IMR-90 (cell line): Measurements from ENCODE around the gene KLHL8. TPM values are rescaled to one million over a fixed set of nuclear protein-coding genes. Genes with fewer than 3 reads are reported as not detected.

Source experiments
- ATAC-seq: fragments of 200-7000 bp; cut with Tn5 transposase; 2 replicates; pipeline ENCODE4 v1.9.1; 2020; ENCODE audit warnings: low read depth, mild to moderate bottlenecking, moderate library complexity
- BruUV-seq: library from RNA; stranded (reverse); fragments of 400-500 nt; replicated peaks from 2 replicates; lab custom pipeline; 2021; lab: Mats Ljungman, UMichigan
- CTCF ChIA-PET: fragments of 300-600 bp; formaldehyde crosslinking; extraction: SDS; loops from one replicate; lab custom pipeline; 2021; ENCODE audit warnings: antibody characterized with exemption; lab: Yijun Ruan, JAX
- POLR2A ChIA-PET: fragments of 300-600 bp; sonication (Branson Sonifier 250); formaldehyde crosslinking; loops from one replicate; lab custom pipeline; 2022; ENCODE audit warnings: antibody characterized with exemption; ENCODE audit not compliant: unreplicated experiment; lab: Charles Lee
- DNase-seq: peaks from one replicate; pipeline ENCODE4 v3.0.0; 2013
- H2AFZ ChIP-seq: replicated peaks from 2 replicates; pipeline ENCODE3; 2013; ENCODE audit warnings: low read length, mild to moderate bottlenecking; ENCODE audit not compliant: poor library complexity
- H2AK5ac ChIP-seq: 2 replicates; pipeline ENCODE4 v1.6.1; 2013; ENCODE audit warnings: low read depth, low read length, inconsistent platforms
- H2AK9ac ChIP-seq: replicated peaks from 2 replicates; pipeline ENCODE3; 2013; ENCODE audit warnings: mild to moderate bottlenecking, low read depth, low read length, moderate library complexity; ENCODE audit not compliant: poor library complexity
- H2BK120ac ChIP-seq: 2 replicates; pipeline ENCODE4 v1.6.1; 2013; ENCODE audit warnings: low read depth, low read length, inconsistent platforms
- H2BK15ac ChIP-seq: 3 replicates; pipeline ENCODE4 v1.6.1; 2013; ENCODE audit warnings: low read depth, low read length, inconsistent platforms
- H2BK20ac ChIP-seq: 2 replicates; pipeline ENCODE4 v1.6.1; 2013; ENCODE audit warnings: low read depth, mild to moderate bottlenecking, inconsistent platforms, low read length, moderate library complexity
- H2BK5ac ChIP-seq: 2 replicates; pipeline ENCODE4 v1.6.1; 2013; ENCODE audit warnings: mild to moderate bottlenecking, low read depth, low read length, inconsistent platforms; ENCODE audit not compliant: poor library complexity, severe bottlenecking
- H3K14ac ChIP-seq: replicated peaks from 2 replicates; pipeline ENCODE4 v1.6.1; 2013; ENCODE audit warnings: low read depth, low read length, inconsistent platforms
- H3K18ac ChIP-seq: 2 replicates; pipeline ENCODE4 v1.6.1; 2013; ENCODE audit warnings: low read depth, low read length, control low read depth
- H3K23ac ChIP-seq: 2 replicates; pipeline ENCODE4 v1.6.1; 2013; ENCODE audit warnings: low read depth, low read length, inconsistent platforms
- H3K27ac ChIP-seq: 2 replicates; pipeline ENCODE4 v1.5.1; 2013; ENCODE audit warnings: mild to moderate bottlenecking, control low read depth, low read length; ENCODE audit not compliant: insufficient read depth
- H3K27me3 ChIP-seq: 2 replicates; pipeline ENCODE4 v1.6.1; 2013; ENCODE audit warnings: low read length; ENCODE audit not compliant: control insufficient read depth, insufficient read depth
- H3K36me3 ChIP-seq: 2 replicates; pipeline ENCODE4 v1.6.1; 2013; ENCODE audit warnings: low read length, mixed read lengths; ENCODE audit not compliant: control insufficient read depth, insufficient read depth
- H3K4ac ChIP-seq: 2 replicates; pipeline ENCODE4 v1.6.1; 2013; ENCODE audit warnings: low read depth, low read length, inconsistent platforms
- H3K4me1 ChIP-seq: 2 replicates; pipeline ENCODE4 v1.6.1; 2013; ENCODE audit warnings: low read length, mixed read lengths; ENCODE audit not compliant: control insufficient read depth, insufficient read depth
- H3K4me2 ChIP-seq: 2 replicates; pipeline ENCODE4 v1.6.1; 2013; ENCODE audit warnings: low read depth, mild to moderate bottlenecking, control low read depth, low read length, moderate library complexity
- H3K4me3 ChIP-seq: 2 replicates; pipeline ENCODE4 v1.5.1; 2013; ENCODE audit warnings: low read depth, mild to moderate bottlenecking, control low read depth, low read length, moderate library complexity; ENCODE audit not compliant: insufficient read depth
- H3K56ac ChIP-seq: 2 replicates; pipeline ENCODE4 v1.6.1; 2013; ENCODE audit warnings: low read length, inconsistent platforms; ENCODE audit not compliant: insufficient read depth; ENCODE audit errors: extremely low read depth
- H3K79me1 ChIP-seq, 2 experiments: 2 replicates each; pipeline ENCODE4 v1.6.1; 2013; ENCODE audit warnings: low read length in 2 of 2, inconsistent platforms in 1 of 2, low read depth in 1 of 2
- H3K9ac ChIP-seq: 2 replicates; pipeline ENCODE4 v1.6.1; 2013; ENCODE audit warnings: low read depth, low read length, control low read depth
- H3K9me1 ChIP-seq: 2 replicates; pipeline ENCODE4 v1.6.1; 2013; ENCODE audit warnings: low read length, inconsistent platforms; ENCODE audit not compliant: insufficient read depth
- H3K9me3 ChIP-seq: 2 replicates; pipeline ENCODE4 v1.6.1; 2013; ENCODE audit warnings: low read length; ENCODE audit not compliant: control insufficient read depth, insufficient read depth
- H4K20me1 ChIP-seq: 2 replicates; pipeline ENCODE4 v1.6.1; 2013; ENCODE audit warnings: low read length, inconsistent platforms; ENCODE audit not compliant: insufficient read depth
- H4K5ac ChIP-seq: 2 replicates; pipeline ENCODE4 v1.6.1; 2013; ENCODE audit warnings: mild to moderate bottlenecking, low read depth, low read length, control low read depth
- H4K8ac ChIP-seq, 2 experiments: 2 replicates each; pipeline ENCODE4 v1.6.1; 2013; ENCODE audit warnings: low read depth in 2 of 2, low read length in 2 of 2, control low read depth in 1 of 2, inconsistent platforms in 1 of 2
- H4K91ac ChIP-seq: 2 replicates; pipeline ENCODE4 v1.6.1; 2013; ENCODE audit warnings: low read depth, low read length, inconsistent platforms; ENCODE audit not compliant: insufficient read depth
- BHLHE40 ChIP-seq: fragments of 150-350 bp; IDR thresholded peaks from 2 replicates; pipeline ENCODE4 v1.6.1; 2016; ENCODE audit warnings: mild to moderate bottlenecking, low read depth, low read length
- CEBPB ChIP-seq: IDR thresholded peaks from 2 replicates; pipeline ENCODE4 v1.6.1; 2012; ENCODE audit warnings: low read depth, low read length, improper control_type of control experiment
- CTCF ChIP-seq: conservative IDR thresholded peaks from 2 replicates; pipeline ENCODE4 v1.5.1; 2012; ENCODE audit warnings: mild to moderate bottlenecking, low read depth, low read length, improper control_type of control experiment
- ELK1 ChIP-seq: fragments of 150-350 bp; IDR thresholded peaks from 2 replicates; pipeline ENCODE4 v1.6.1; 2016; ENCODE audit warnings: low read depth, mild to moderate bottlenecking, low read length, moderate library complexity, borderline replicate concordance
- FOS ChIP-seq: fragments of 150-350 bp; IDR thresholded peaks from 2 replicates; pipeline ENCODE4 v1.6.1; 2016; ENCODE audit warnings: low read depth, low read length
- MAZ ChIP-seq: IDR thresholded peaks from 2 replicates; pipeline ENCODE4 v1.6.1; 2012; ENCODE audit warnings: low read depth, mild to moderate bottlenecking, low read length, improper control_type of control experiment, moderate library complexity, borderline replicate concordance
- MXI1 ChIP-seq: IDR thresholded peaks from 2 replicates; pipeline ENCODE4 v1.6.1; 2012; ENCODE audit warnings: low read depth, mild to moderate bottlenecking, low read length, moderate library complexity, borderline replicate concordance
- NFE2L2 ChIP-seq: fragments of 150-350 bp; IDR thresholded peaks from 2 replicates; pipeline ENCODE4 v1.6.1; 2016; ENCODE audit warnings: low read depth, mild to moderate bottlenecking, low read length
- POLR2A ChIP-seq: IDR thresholded peaks from 2 replicates; pipeline ENCODE4 v1.6.1; 2012; ENCODE audit warnings: mild to moderate bottlenecking, low read depth, low read length
- RAD21 ChIP-seq: IDR thresholded peaks from 2 replicates; pipeline ENCODE4 v1.6.1; 2012; ENCODE audit warnings: low read length, improper control_type of control experiment
- RCOR1 ChIP-seq: IDR thresholded peaks from 2 replicates; pipeline ENCODE4 v1.6.1; 2012; ENCODE audit warnings: mild to moderate bottlenecking, low read length, improper control_type of control experiment; ENCODE audit not compliant: insufficient replicate concordance
- RFX5 ChIP-seq: IDR thresholded peaks from 2 replicates; pipeline ENCODE4 v1.8.0; 2012; ENCODE audit warnings: low read depth, mild to moderate bottlenecking, low read length, moderate library complexity
- SMC3 ChIP-seq: fragments of 150-350 bp; IDR thresholded peaks from 2 replicates; pipeline ENCODE4 v1.6.1; 2016; ENCODE audit warnings: low read depth, mild to moderate bottlenecking, antibody characterized with exemption, low read length, moderate library complexity
- USF2 ChIP-seq: fragments of 150-350 bp; IDR thresholded peaks from 2 replicates; pipeline ENCODE4 v1.6.1; 2017; ENCODE audit warnings: mild to moderate bottlenecking, antibody characterized with exemption, low read length, low read depth
- WGBS, 2 experiments: methylation state at CpG; one replicate each; pipeline versions ENCODE4 v1.1.5 to v1.1.7; 2013; ENCODE audit warnings: missing lambda C conversion rate in 2 of 2; ENCODE audit not compliant: insufficient read length in 1 of 2; ENCODE audit errors: extremely low coverage in 2 of 2; 5-methylcytosine and 5-hydroxymethylcytosine counted together
- dilution Hi-C: fragments of 300-500 bp; cut with HindIII; formaldehyde crosslinking; loops from one replicate; pipeline ENCODE4 v1.14.3; 2018; ENCODE audit warnings: low sequenced_read_pairs; ENCODE audit not compliant: unreplicated experiment
- in situ Hi-C: fragments of 300-500 bp; cut with MboI; formaldehyde crosslinking; loops from 3 replicates; pipeline ENCODE4 v1.14.3; 2019; ENCODE audit warnings: low sequenced_read_pairs, inconsistent platforms, mixed read lengths
- intact Hi-C: fragments of 100-400 bp; cut with micrococcal nuclease; formaldehyde crosslinking; loops from 2 replicates; pipeline ENCODE4 v1.10.0; 2022
- polyA plus RNA-seq, 3 experiments: library from polyadenylated mRNA; depleted of rRNA; stranded (reverse); fragments of >200 nt; gene quantifications; 2 replicates each; pipeline ENCODE4 v1.2.3, GENCODE V29; 2012; ENCODE audit warnings: low replicate concordance in 1 of 3
- total RNA-seq: library from RNA; depleted of rRNA; stranded (reverse); fragments of >200 nt; gene quantifications from 2 replicates; pipeline ENCODE4 v1.2.3, GENCODE V29; 2012

Gene KLHL8
- total and polyA plus RNA-seq, 2 of the 4 experiments (the other 2 are of a cell fraction) = 3.1 to 9.5 TPM

- Histone ChIP-seq H3K23ac (no peak overlapping the region), H4K5ac (no peak overlapping the region), H3K4me3 (no peak overlapping the region), H3K4me2 (no peak overlapping the region), H3K9ac (no peak overlapping the region), H2AK5ac (no peak overlapping the region), H3K14ac (no peak overlapping the region), H2AK9ac (no peak overlapping the region), H3K56ac (no peak overlapping the region), H2BK120ac (no peak overlapping the region), H3K18ac (no peak overlapping the region), H2BK20ac (no peak overlapping the region), H4K8ac (no peak overlapping the region), H3K9me3 (no peaks in the 10 kb centered on the region), H2AFZ (no peak overlapping the region), H4K20me1 (no peaks in the 10 kb centered on the region), H4K91ac (no peak overlapping the region), H3K9me1 (no peaks in the 10 kb centered on the region), H3K79me1 (no peaks in the 10 kb centered on the region), H3K36me3 (no peaks in the 10 kb centered on the region), H2BK5ac (no peak overlapping the region), H3K27ac (no peak overlapping the region), H2BK15ac (no peak overlapping the region), H3K4me1 (no peaks in the 10 kb centered on the region), H3K4ac (no peak overlapping the region), H3K27me3 (peaks cover 6% of the 10 kb centered on the region)
- ATAC-seq (no peak), DNase-seq (no peak)
- no TSS peak for BruUV-seq
- ChIA-PET CTCF (no interaction called here), POLR2A (no interaction called here)
- no peak for TF ChIP-seq FOS
- TF ChIP-seq RFX5 = no peak
- TF ChIP-seq MAZ = no peak
- TF ChIP-seq POLR2A = no peak
- no peak for TF ChIP-seq USF2
- no peak for TF ChIP-seq SMC3
- no peak for TF ChIP-seq BHLHE40
- no peak for TF ChIP-seq ELK1
- TF ChIP-seq RAD21 = no peak
- no peak for TF ChIP-seq MXI1
- no peak for TF ChIP-seq NFE2L2
- no peak for TF ChIP-seq RCOR1
- TF ChIP-seq CTCF = no peak
- TF ChIP-seq CEBPB = no peak
- dilution Hi-C loops = no loop called here
- in situ Hi-C loops = no loop called here
- WGBS, 2 experiments = 27% methylated on average over 2 of the region's 3 CpGs; no CpG with 5 or more reads in 1 of the 2 experiments
- intact Hi-C loops = no loop called here
These were observed 46.6 kb upstream of the KLHL8 start for GRCh38 chr4:87266986-87267385.
